NT2/D1 (cell line): ENCODE measurements around the gene EFCAB9.

ENCODE experiments used
- YY1 ChIP-seq: IDR thresholded peaks from 2 replicates; pipeline ENCODE4 v1.6.1; 2011; ENCODE audit not compliant: insufficient read length, insufficient read depth
- ZNF274 ChIP-seq: IDR thresholded peaks from 2 replicates; pipeline ENCODE4 v1.6.1; 2011; ENCODE audit warnings: mild to moderate bottlenecking, low read depth, low read length

- TF ChIP-seq ZNF274 (no peak), YY1 (no peak)
Observed at GRCh38 chr5:172160506-172160905, 33.5 kb upstream of the EFCAB9 start.
